GM18507 (cell line): ENCODE results near the gene MRPL24.
A peak's percentile ranks its signal among the peaks of the same experiment; 100 is the strongest.

Experiments used
- DNase-seq: peaks from one replicate; pipeline ENCODE4 v3.0.0; 2011; ENCODE audit warnings: low read depth; ENCODE audit not compliant: insufficient read length; ENCODE audit errors: extremely low spot score
- FAIRE-seq: peaks from 2 replicates; lab custom pipeline; 2011; peaks lifted over from hg19 to GRCh38; lab: Jason Lieb, UNC

MRPL24 gene

DNA sequence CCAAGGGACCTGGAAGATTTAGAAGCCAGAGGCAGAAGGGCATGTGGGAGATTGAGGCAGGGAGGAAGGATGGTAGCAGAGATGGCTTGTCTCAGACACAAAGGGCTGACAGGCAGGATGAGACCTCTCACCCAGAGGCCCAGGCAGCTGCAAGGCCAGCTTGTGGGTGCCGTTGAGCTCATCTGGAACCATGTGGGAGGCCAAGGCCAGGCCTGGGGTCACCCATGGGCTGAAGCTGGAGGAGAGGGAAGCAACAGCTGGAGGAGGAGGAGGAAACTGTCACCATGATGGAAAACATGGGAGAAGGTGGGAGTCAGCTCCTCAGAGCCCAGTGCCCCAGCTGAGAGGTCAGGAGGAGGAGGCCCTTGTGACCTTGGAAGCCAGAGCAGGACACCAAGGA is 41.9 kb downstream of the MRPL24 start:
- no peak for FAIRE-seq
- DNase-seq = no peak

DNA sequence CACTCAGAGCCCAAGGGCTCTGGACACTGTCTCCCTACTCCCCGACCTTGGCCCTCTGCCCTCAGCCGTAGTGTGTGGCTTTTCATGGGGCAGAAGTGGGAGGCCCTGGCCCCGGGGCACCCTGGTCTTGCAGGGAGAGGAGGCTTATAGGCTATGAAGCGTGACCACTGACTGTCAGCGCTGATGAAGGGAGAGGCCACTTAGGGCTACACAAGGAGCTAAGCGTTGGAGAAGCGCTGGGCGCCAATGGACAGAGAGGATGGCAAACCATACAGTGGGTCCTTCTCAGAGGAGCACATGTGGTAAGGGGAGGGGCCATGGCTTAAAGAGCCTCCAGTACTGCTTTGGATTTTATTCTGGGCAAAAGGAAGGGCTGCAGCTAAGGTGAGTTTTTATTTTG is 43.4 kb downstream of the MRPL24 start:
- DNase-seq = no peak
- FAIRE-seq = no peak

DNA sequence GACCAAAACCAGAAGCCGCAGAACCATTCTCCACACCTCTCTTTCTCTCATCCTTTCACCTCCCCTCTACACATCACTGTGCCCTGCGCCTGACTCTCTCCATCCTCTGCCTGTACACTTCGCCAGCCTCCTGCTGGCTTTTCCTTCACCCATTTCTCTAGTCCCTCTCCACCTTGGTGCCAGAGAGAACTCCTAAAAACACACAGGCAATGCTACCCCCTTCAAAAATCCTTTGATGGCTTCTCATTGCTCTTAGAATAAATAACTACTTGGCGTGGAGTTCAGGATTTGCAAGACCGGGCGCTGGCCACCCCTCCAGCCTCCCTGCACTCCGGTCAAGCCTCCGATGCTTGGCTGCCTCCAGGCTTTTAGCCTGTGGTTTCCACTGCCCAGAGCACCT is 44.1 kb downstream of the MRPL24 start:
- FAIRE-seq (no peak), DNase-seq (no peak)

DNA sequence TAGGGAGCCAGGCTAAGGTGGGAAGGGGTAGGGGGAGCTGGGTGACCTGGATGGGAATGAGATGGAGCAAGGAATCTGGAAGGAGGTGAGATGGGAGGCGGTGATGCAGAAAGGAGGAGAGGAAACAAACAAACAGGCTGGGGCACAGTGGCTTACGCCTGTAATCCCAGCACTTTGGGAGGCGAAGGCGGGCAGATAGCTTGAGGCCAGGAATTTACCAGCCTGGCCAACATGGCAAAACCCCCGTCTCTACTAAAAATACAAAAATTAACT is 46.3 kb downstream of the MRPL24 start:
- FAIRE-seq = no peak
- no peak for DNase-seq

DNA sequence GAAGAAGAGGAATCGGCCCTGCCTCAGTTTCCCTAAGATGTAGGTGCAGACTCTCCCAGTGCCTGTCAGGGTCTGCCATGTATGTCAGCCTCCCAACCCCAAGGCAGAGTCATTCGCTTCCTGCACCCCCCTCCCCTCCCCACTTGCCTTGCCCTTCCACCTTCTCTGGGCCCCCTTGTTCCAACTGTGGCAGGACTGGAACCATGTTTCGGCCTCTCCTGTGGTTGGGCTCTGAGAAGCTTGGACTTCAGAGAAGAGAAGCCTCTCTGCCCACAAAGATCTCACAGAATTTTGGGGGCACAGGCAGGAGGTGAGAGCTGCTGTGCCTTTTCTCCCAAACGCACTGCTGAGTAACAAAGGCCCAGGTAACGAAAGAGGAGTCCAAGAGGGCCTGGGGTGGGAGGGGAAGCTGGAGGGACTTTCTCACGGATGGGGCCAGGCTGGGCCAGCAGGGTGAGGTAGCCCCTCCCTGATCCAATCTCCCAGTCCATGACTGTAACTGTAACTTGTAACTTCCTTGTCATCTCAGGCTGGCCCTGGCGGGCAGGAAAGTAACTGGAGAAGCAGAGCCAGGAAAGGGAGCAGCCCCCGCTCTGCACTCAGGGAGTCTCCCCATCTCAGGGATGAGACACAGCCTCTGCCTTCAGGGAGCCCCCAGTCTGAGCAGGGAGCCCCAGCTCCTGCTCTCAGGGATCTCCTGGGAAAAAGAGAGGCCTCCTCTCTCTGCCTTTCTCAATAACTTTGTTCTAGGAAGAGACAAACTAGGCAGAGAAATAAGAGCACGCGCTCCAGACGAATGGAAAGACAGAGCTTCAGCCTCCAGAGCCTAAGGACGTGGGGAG is 46.8 kb downstream of the MRPL24 start:
- FAIRE-seq = no peak
- no peak for DNase-seq

DNA sequence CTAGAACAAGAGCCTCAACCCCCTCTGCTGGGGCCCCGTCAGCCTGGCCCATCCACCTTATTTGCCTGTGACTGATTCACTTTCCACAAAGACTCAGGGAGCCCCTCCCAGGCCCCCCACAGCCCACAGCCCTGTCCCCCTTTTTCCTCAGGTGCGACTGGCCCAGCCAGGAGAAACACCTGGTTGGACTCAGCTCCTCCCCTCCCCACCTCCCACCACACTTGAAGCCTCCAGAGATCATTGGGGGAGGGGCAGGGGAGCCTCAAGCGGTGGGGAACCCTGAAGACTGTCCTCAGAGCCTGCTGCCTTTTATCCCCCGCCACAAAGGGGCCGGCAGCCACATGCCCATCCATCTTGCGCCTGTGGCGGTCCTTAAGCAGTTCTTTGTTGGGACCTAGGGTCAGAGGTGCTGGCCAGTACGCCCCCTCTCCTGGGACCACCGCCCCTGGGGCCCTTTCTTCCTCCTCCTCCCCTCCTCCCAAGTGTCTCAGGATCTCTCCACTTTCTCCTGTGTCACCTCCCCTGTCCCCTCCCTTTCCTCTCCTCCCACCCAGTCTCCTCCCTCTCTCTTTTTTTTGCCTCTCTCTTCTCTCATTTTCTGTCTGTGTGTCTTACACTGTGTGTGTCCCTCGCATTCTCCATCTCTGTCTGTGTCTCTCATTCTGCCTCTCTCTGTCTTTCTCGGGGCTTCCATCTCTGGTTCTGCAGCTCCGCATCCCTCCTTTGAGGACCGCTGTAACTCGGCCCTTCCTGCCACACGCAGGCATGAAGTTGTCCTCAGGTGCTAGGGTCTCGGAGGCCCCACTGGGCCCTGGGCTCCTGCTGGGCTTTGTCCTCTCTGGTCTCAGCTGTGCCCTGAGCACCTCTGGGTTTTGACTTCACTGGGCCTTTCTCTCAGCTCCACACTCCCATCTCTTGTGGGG is 47.7 kb downstream of the MRPL24 start:
- FAIRE-seq (no peak), DNase-seq (no peak)

DNA sequence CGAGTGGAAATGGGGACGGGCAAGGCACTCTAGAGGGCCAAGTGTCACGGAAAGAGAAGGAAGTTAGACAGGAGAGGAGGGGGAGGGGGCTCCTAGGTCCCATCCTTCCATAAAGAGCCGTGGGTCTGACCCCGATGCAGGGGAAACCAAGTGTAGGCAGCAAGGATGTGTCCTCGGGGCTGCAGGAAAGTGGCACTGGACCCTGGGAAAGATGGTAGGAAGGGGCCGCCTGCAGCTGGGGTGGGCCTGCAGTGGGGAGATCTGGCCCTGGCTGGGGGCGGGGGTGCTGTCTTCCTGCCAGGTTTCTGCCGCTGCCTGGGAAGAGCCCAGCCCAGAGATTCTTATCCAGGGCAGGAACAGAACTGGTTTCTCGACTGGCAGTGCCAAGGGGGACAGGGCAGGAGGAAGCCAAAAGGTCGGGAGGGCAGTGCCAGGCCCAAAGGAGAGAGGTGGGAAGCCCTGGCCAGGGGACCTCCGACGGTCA is 48.4 kb downstream of the MRPL24 start:
- FAIRE-seq (no peak), DNase-seq (no peak)

DNA sequence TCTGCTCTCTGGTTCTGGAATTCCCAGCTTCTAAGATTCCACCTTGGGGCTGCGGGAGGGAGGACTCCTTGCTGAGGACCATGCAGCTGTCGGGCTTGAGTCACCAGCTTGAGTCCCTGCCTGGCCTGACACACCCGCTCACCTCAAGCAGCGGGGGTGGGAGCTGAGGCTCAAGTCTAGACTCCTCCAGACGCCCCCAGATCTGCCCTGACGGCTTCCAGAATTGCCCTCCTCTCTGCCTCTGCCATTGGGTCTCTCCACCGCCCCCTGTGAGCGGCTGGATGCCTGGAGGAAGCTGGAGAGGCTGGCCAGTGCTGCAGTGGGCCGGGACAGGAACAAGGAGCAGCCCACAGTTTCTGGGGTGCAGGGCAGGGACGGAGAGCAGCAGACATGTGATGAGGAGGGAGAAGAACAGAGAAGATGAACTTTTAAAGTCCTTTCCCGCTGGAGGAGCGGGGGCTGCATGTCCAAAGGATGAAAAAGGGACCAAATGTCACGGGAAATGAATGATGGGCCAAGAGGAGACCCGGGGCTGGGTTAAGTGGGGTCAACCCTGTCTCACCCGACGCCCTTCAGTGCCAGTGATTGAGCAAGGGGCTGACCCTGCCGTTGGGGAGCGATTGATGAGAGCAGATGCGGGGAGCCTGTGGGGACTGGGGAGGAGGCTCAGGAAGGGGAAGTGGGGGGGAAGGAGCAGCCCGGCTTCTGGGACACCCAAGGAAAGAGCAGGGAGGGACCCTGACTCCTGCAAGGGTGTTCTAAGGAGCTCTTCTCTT is 49.0 kb downstream of the MRPL24 start:
- DNase-seq (no peak), FAIRE-seq (no peak)

DNA sequence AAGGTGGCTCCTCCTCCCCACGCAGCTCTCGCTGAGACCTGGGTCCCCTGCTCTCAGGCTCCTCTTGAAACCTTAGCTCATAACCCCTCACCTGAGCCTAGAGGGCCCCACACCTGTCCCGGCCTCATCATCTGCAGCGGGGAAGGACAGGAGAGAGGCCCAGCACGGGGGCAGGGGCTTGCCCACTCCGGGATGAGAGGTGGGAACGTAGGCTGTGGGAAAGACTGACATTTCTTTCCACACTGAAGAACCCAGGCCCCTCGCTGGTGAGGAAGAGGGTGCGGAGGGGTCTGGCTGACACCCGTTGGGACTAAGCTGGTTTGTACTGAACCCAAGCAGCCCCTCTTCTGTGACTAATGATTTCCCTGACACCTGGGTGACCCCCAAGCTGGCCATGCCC is 49.7 kb downstream of the MRPL24 start:
- FAIRE-seq (no peak), DNase-seq (no peak)

DNA sequence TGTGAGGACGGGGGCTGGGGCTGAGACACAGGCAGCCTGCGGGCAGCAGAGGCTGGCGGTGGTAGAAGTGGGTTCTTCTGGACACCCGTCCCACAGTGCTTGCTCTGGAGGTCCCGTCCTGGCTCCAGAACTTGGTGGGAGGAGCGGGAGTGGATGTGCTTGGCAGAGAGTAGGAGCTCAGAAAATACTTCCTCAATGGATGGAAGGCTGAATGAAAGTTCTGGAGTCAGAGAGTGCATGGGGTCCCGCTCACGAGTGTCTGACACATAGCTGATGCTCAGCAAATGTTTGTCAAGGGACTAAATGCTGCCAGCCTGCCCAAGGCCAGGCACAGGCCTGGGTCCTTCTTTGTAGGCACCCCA is 50.2 kb downstream of the MRPL24 start:
- no peak for FAIRE-seq
- DNase-seq = no peak

DNA sequence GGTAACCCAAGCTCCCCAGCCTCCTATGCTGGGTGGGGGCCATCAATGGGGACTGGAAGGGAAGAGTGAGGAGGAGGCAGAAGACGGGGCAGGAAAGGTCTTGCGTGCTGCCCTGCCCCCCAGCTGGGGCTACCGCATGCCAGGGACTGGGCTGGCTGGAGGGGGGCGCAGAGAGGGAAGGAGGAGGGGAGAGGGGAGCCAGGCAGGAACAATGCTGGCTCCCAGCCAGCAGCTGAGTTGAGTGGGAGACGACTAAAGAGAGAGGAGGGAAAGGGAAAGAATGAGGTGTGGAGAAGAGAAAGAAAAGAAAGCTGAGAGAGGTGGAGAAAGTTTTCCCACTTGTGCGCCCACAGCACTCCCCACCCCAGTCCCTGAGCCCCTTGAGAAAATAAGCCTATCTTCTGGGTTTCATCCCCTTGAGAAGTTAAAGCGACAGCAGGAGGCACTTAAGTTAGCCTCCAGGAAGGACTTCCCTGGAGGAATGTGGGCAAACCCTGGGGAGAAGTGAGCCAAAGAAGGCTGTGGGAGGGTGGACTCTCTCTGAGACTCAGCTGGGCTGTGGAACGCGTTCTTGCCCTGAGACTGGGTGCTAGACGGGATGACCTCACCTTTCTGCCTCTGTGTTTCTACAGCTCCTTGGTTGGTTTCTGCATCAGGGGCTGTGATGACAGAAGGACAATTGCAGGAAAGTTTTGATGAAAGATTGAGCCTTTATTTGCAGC is 50.8 kb downstream of the MRPL24 start:
- FAIRE-seq (no peak), DNase-seq (no peak)

DNA sequence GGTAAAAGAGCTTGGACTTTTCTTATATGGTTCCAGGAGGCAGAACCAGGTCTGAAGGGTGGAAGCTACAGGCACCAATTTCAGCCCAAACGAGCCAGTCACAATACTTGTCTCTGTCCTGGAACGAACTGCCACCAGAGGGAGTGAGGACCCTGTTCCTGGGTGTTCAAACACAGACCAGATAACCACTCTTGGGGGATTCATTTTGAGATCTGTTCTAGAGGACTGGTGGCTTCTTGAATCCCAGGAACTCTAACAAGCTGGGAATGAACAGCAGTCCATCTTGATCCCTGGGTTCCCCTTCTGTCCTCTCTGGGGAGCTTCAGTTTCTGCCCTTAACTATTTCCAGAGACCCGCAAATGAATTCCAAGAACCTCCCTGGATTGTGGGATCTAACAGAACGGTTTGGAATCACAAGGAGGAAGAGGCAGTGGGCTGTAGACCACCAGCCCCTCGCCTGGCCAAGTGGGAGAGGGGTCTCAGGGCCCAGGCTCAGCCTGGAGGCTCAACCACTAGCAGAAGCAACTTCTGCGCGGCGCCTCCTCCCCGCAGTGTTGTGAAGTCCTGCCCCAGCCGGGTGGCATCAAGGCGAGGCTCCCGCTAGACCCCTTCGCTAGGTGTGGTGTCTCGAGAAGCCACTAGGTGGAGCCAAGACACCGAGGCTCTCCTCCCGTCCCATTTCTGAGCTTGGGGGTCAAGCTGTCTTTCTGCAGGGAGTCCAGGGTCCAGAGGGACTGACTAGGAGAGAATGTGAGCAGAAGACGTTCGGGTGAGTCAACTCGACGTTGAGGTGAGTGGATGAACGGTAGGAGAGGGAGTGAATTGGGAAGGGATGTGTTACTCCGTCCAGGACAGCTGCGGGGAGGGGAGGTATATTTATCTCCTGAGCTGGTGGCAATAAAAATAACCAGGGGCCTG is 51.6 kb downstream of the MRPL24 start:
- peak; percentile 71 for DNase-seq
- FAIRE-seq = peak; percentile 80
